ENCODE measurements around the gene FAM13B. TPM values are rescaled to one million over a fixed set of nuclear protein-coding genes. Genes with fewer than 3 reads are reported as not detected.
A peak's percentile ranks its signal among the peaks of the same experiment; 100 is the strongest.
"Not testable (repeated sequence)": the region's sequence is repeated elsewhere in the genome, so short reads cannot be mapped to it uniquely, and the experiment has no call there.

The FAM13B gene
- total RNA-seq, 1 donor from 2014 or later: 49.1 TPM

DNA sequence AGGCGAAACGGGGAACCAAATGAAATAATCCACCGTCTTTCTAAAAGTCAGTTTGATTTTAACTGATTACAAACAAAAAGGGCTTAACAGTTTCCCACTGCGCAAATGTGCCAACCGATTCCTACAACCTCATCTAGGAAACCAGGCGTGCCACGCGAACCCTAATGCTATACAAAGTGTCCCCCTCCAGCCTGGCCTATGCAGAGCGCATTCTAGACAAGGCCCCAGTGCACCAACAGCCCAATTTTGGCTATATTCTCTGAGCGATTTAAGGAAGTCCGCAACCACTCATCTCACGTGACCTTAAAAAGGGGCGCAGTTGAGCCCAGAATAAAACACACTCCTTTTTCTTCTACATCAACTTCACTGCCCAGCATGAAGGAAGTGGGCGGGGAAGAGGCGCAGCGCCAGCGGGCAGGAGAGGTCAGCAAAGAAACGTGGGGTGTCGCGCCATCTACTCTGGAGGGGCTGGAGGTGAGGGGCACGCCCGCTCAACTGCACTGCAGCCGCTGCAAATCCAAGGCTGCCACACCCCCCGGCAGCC, 779 bp downstream of the FAM13B start:
- Mint-ChIP-seq H3K4me3 (peak overlapping the region; percentile 97), H3K27ac (ENCODE audit: unreplicated experiment) (peak overlapping the region; percentile 92), H3K27me3 (ENCODE audit: low read depth) (peaks cover 2% of the 10 kb centered on the region), H3K4me1 (peaks cover 50% of the 10 kb centered on the region), H3K36me3 (ENCODE audit: low read depth) (peaks cover 11% of the 10 kb centered on the region), H3K9me3 (peaks cover 3% of the 10 kb centered on the region)
- DNase-seq (ENCODE audit: low read depth, low spot score): no peak
- TF ChIP-seq, protein P1, sequence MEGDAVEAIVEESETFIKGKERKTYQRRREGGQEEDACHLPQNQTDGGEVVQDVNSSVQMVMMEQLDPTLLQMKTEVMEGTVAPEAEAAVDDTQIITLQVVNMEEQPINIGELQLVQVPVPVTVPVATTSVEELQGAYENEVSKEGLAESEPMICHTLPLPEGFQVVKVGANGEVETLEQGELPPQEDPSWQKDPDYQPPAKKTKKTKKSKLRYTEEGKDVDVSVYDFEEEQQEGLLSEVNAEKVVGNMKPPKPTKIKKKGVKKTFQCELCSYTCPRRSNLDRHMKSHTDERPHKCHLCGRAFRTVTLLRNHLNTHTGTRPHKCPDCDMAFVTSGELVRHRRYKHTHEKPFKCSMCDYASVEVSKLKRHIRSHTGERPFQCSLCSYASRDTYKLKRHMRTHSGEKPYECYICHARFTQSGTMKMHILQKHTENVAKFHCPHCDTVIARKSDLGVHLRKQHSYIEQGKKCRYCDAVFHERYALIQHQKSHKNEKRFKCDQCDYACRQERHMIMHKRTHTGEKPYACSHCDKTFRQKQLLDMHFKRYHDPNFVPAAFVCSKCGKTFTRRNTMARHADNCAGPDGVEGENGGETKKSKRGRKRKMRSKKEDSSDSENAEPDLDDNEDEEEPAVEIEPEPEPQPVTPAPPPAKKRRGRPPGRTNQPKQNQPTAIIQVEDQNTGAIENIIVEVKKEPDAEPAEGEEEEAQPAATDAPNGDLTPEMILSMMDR (conservative IDR thresholded peaks at IDR 0.05): no peak

GRCh38 chr5:138029944-138030343, 2.9 kb downstream of the FAM13B start:
- H3K27ac Mint-ChIP-seq (ENCODE audit: unreplicated experiment): no peak overlapping the region
- peak overlapping the region; percentile 60 for H3K4me3 Mint-ChIP-seq
- peaks cover 55% of the 10 kb centered on the region for H3K4me1 Mint-ChIP-seq
- peaks cover 12% of the 10 kb centered on the region for H3K36me3 Mint-ChIP-seq (ENCODE audit: low read depth)
- DNase-seq (ENCODE audit: low read depth, low spot score): no peak
- H3K27me3 Mint-ChIP-seq (ENCODE audit: low read depth): peaks cover 2% of the 10 kb centered on the region
- H3K9me3 Mint-ChIP-seq: peaks cover 3% of the 10 kb centered on the region
- TF ChIP-seq, protein P1 (conservative IDR thresholded peaks at IDR 0.05): no peak

DNA sequence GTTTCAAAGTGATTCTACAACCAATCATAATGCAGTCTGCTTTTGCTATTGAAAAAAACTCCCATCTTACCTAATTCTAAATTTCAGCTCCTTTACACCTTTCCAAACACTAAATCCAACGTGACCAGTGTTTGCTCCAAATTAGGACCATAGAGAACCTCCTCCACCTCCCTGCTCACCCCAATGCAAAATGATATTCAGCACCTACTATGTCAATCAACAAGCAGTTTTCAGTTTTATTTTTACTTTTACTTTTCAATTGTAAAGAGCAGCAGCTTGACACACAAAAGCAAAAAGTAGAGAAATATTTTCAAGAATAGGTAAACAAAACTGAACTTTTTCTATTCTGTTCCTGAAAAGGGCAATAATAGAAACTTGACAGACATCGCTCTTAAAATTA, 3.4 kb downstream of the FAM13B start:
- Mint-ChIP-seq H3K4me1 (peaks cover 59% of the 10 kb centered on the region), H3K4me3 (peak overlapping the region; percentile 60), H3K27ac (ENCODE audit: unreplicated experiment) (no peak overlapping the region), H3K36me3 (ENCODE audit: low read depth) (peaks cover 12% of the 10 kb centered on the region), H3K9me3 (peaks cover 3% of the 10 kb centered on the region), H3K27me3 (ENCODE audit: low read depth) (peaks cover 2% of the 10 kb centered on the region)
- no peak for DNase-seq (ENCODE audit: low read depth, low spot score)
- TF ChIP-seq, protein P1 (conservative IDR thresholded peaks at IDR 0.05): no peak

GRCh38 chr5:138028971-138029365, 3.9 kb downstream of the FAM13B start:
- peaks cover 3% of the 10 kb centered on the region for H3K9me3 Mint-ChIP-seq
- peak overlapping the region; percentile 60 for H3K4me3 Mint-ChIP-seq
- TF ChIP-seq, protein P1 (conservative IDR thresholded peaks at IDR 0.05): no peak
- no peak for DNase-seq (ENCODE audit: low read depth, low spot score)
- H3K36me3 Mint-ChIP-seq (ENCODE audit: low read depth): peaks cover 12% of the 10 kb centered on the region
- H3K27me3 Mint-ChIP-seq (ENCODE audit: low read depth): peaks cover 2% of the 10 kb centered on the region
- H3K27ac Mint-ChIP-seq (ENCODE audit: unreplicated experiment): no peak overlapping the region
- peaks cover 60% of the 10 kb centered on the region for H3K4me1 Mint-ChIP-seq

- not testable (repeated sequence) for H3K27me3 Mint-ChIP-seq (ENCODE audit: low read depth); H3K9me3 Mint-ChIP-seq; DNase-seq (ENCODE audit: low read depth, low spot score); H3K27ac Mint-ChIP-seq (ENCODE audit: unreplicated experiment)
- H3K36me3 Mint-ChIP-seq (ENCODE audit: low read depth): peaks cover 12% of the 10 kb centered on the region
- H3K4me1 Mint-ChIP-seq: peaks cover 56% of the 10 kb centered on the region
- H3K4me3 Mint-ChIP-seq: peak overlapping the region; percentile 9
Observed at GRCh38 chr5:138028262-138028970, 4.5 kb downstream of the FAM13B start.

DNA sequence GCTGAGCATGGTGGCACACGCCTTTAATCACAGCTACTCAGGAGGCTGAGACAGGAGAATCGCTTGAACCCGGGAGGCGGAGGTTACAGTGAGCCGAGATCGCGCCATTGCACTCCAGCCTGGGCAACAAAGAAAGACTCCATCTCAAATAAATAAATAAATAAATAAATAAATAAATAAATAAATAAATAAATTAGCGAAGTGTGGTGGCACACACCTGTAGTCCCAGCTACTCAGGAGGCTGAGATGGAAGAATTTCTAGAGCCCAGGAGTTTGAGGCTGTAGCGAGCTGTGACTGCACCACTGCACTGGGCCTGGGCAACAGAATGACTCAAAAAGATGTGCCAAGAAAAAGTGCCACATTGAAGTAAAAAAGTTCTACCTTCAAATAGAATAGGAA, 6.1 kb downstream of the FAM13B start:
- not testable (repeated sequence) for H3K9me3 Mint-ChIP-seq; H3K27ac Mint-ChIP-seq (ENCODE audit: unreplicated experiment); DNase-seq (ENCODE audit: low read depth, low spot score); H3K27me3 Mint-ChIP-seq (ENCODE audit: low read depth); H3K4me3 Mint-ChIP-seq
- H3K36me3 Mint-ChIP-seq (ENCODE audit: low read depth): peaks cover 12% of the 10 kb centered on the region
- H3K4me1 Mint-ChIP-seq: peaks cover 48% of the 10 kb centered on the region
